Natural killer cell treated with Interleukin-12 subunit alpha and Interleukin-12 subunit beta and Interleukin-15 and Interleukin-18, amount 100 ng/mL, for 72 hours (primary cell): Measurements from ENCODE around the gene GABBR2. TPM values are rescaled to one million over a fixed set of nuclear protein-coding genes. Genes with fewer than 3 reads are reported as not detected.
A peak's percentile ranks its signal among the peaks of the same experiment; 100 is the strongest.

ENCODE experiments used
- ATAC-seq, 2 donors: fragments of 150-1000 bp; cut with Tn5 transposase in 1 of 2; sonication (Bioruptor Pico), chemical (Tn5 transposase) in 1 of 2; 2 replicates each; pipeline ENCODE4 v1.10.0; 2021
- DNase-seq: peaks from one replicate; pipeline ENCODE4 v3.0.0; 2022; ENCODE audit warnings: low spot score
- H3K27ac Mint-ChIP-seq, 2 donors: 1 replicate in 1 of 2; 2 replicates in 1 of 2; pipeline ENCODE4 v1.8.0; 2022; ENCODE audit warnings: mixed read lengths in 2 of 2, mild to moderate bottlenecking in 1 of 2, moderate library complexity in 1 of 2
- H3K27me3 Mint-ChIP-seq, 2 donors: 1 replicate in 1 of 2; 2 replicates in 1 of 2; pipeline ENCODE4 v1.8.0; 2022; ENCODE audit warnings: mixed read lengths in 2 of 2
- H3K36me3 Mint-ChIP-seq: one replicate; pipeline ENCODE4 v1.8.0; 2022; ENCODE audit warnings: mixed read lengths
- H3K4me1 Mint-ChIP-seq, 2 donors: 1 replicate in 1 of 2; 2 replicates in 1 of 2; pipeline ENCODE4 v1.8.0; 2022; ENCODE audit warnings: low read depth in 2 of 2, mixed read lengths in 2 of 2, mild to moderate bottlenecking in 1 of 2
- H3K4me3 Mint-ChIP-seq: one replicate; pipeline ENCODE4 v1.8.0; 2022; ENCODE audit warnings: mixed read lengths
- H3K9me3 Mint-ChIP-seq: 2 replicates; pipeline ENCODE4 v1.8.0; 2022; ENCODE audit warnings: mixed read lengths
- total RNA-seq, 2 donors: library from RNA; stranded (reverse); gene quantifications; one replicate each; pipeline ENCODE4 v1.2.3, GENCODE V29; 2022

Gene GABBR2
- total RNA-seq, 2 donors from 2014 or later: not detected

GRCh38 chr9:98579700-98580099 lies 129.0 kb downstream of the GABBR2 start:
- H3K36me3 Mint-ChIP-seq: peaks cover 6% of the 10 kb centered on the region
- peaks cover 44 to 45% of the 10 kb centered on the region in 2 donors for H3K27me3 Mint-ChIP-seq
- peaks cover 46 to 56% of the 10 kb centered on the region in 2 donors for H3K4me1 Mint-ChIP-seq
- no peak overlapping the region for H3K4me3 Mint-ChIP-seq
- H3K9me3 Mint-ChIP-seq: no peaks in the 10 kb centered on the region
- H3K27ac Mint-ChIP-seq: no peak overlapping the region
- ATAC-seq: no peak
- no peak for DNase-seq

GRCh38 chr9:98577446-98577845 lies 131.3 kb downstream of the GABBR2 start:
- Mint-ChIP-seq H3K27me3 (peaks cover 45 to 46% of the 10 kb centered on the region in 2 donors), H3K27ac (peak overlapping the region in 1 of 2 donors; percentile 62), H3K4me1 (peaks cover 27 to 35% of the 10 kb centered on the region in 2 donors), H3K36me3 (peaks cover 6% of the 10 kb centered on the region), H3K4me3 (no peak overlapping the region), H3K9me3 (no peaks in the 10 kb centered on the region)
- DNase-seq (no peak), ATAC-seq (no peak)

- DNase-seq (no peak), ATAC-seq (no peak)
- peaks cover 6% of the 10 kb centered on the region for H3K36me3 Mint-ChIP-seq
- peak overlapping the region in 1 of 2 donors; percentile 62 for H3K27ac Mint-ChIP-seq
- H3K9me3 Mint-ChIP-seq: no peaks in the 10 kb centered on the region
- peak overlapping the region; percentile 23 for H3K4me3 Mint-ChIP-seq
- peaks cover 44 to 45% of the 10 kb centered on the region in 2 donors for H3K27me3 Mint-ChIP-seq
- H3K4me1 Mint-ChIP-seq: peaks cover 23 to 30% of the 10 kb centered on the region in 2 donors
Measured at GRCh38 chr9:98576859-98577258, 131.9 kb downstream of the GABBR2 start.

- no peak for DNase-seq
- Mint-ChIP-seq H3K9me3 (no peaks in the 10 kb centered on the region), H3K36me3 (peaks cover 6% of the 10 kb centered on the region), H3K4me1 (peaks cover 23 to 30% of the 10 kb centered on the region in 2 donors), H3K27ac (peak overlapping the region in 1 of 2 donors; percentile 62), H3K27me3 (peaks cover 45% of the 10 kb centered on the region in 2 donors), H3K4me3 (peak overlapping the region; percentile 83)
- ATAC-seq: peak in 1 of 2 donors; percentile 46
Measured at GRCh38 chr9:98576354-98576753, 132.4 kb downstream of the GABBR2 start.

GRCh38 chr9:98575379-98576346 lies 133.1 kb downstream of the GABBR2 start:
- Mint-ChIP-seq H3K4me3 (peak overlapping the region; percentile 83), H3K27me3 (peaks cover 39 to 40% of the 10 kb centered on the region in 2 donors), H3K36me3 (peaks cover 6% of the 10 kb centered on the region), H3K27ac (peak overlapping the region; percentile 5 to 62), H3K4me1 (peaks cover 23 to 30% of the 10 kb centered on the region in 2 donors), H3K9me3 (no peaks in the 10 kb centered on the region)
- ATAC-seq (peak; percentile 83 to 90), DNase-seq (no peak)

- ATAC-seq: no peak
- Mint-ChIP-seq H3K4me3 (no peak overlapping the region), H3K4me1 (peaks cover 23 to 30% of the 10 kb centered on the region in 2 donors), H3K27ac (no peak overlapping the region), H3K36me3 (peaks cover 6% of the 10 kb centered on the region), H3K27me3 (peaks cover 23 to 32% of the 10 kb centered on the region in 2 donors), H3K9me3 (no peaks in the 10 kb centered on the region)
- DNase-seq: no peak
Measured at GRCh38 chr9:98573749-98574278, 134.9 kb downstream of the GABBR2 start.

GRCh38 chr9:98572796-98573195 lies 135.9 kb downstream of the GABBR2 start:
- DNase-seq (no peak), ATAC-seq (no peak)
- no peak overlapping the region for H3K4me3 Mint-ChIP-seq
- no peaks in the 10 kb centered on the region for H3K9me3 Mint-ChIP-seq
- peaks cover 23 to 30% of the 10 kb centered on the region in 2 donors for H3K4me1 Mint-ChIP-seq
- H3K27ac Mint-ChIP-seq: no peak overlapping the region
- H3K27me3 Mint-ChIP-seq: peaks cover 13 to 28% of the 10 kb centered on the region in 2 donors
- H3K36me3 Mint-ChIP-seq: no peaks in the 10 kb centered on the region

GRCh38 chr9:98572054-98572627 lies 136.6 kb downstream of the GABBR2 start:
- no peak overlapping the region for H3K27ac Mint-ChIP-seq

GRCh38 chr9:98571643-98572042 lies 137.1 kb downstream of the GABBR2 start:
- Mint-ChIP-seq H3K4me3 (no peak overlapping the region), H3K9me3 (no peaks in the 10 kb centered on the region), H3K4me1 (peaks cover 17 to 20% of the 10 kb centered on the region in 2 donors), H3K36me3 (no peaks in the 10 kb centered on the region), H3K27me3 (peaks cover 4 to 20% of the 10 kb centered on the region in 2 donors), H3K27ac (no peak overlapping the region)
- DNase-seq (no peak), ATAC-seq (no peak)

More at GRCh38 chr9:98572054-98572627, 136.6 kb downstream of the GABBR2 start:
- ATAC-seq: no peak
- Mint-ChIP-seq H3K27me3 (peaks cover 9 to 25% of the 10 kb centered on the region in 2 donors), H3K4me3 (no peak overlapping the region), H3K4me1 (peaks cover 22 to 25% of the 10 kb centered on the region in 2 donors), H3K36me3 (no peaks in the 10 kb centered on the region), H3K9me3 (no peaks in the 10 kb centered on the region)
- DNase-seq: no peak

- no peak overlapping the region for H3K4me3 Mint-ChIP-seq
- H3K4me1 Mint-ChIP-seq: peaks cover 11 to 13% of the 10 kb centered on the region in 2 donors
- no peak overlapping the region for H3K27ac Mint-ChIP-seq
- no peak for DNase-seq
- no peaks in the 10 kb centered on the region for H3K36me3 Mint-ChIP-seq
- no peaks in the 10 kb centered on the region for H3K9me3 Mint-ChIP-seq
- H3K27me3 Mint-ChIP-seq: peaks cover 0 to 15% of the 10 kb centered on the region in 2 donors
- ATAC-seq: no peak
Measured at GRCh38 chr9:98570663-98571440, 137.9 kb downstream of the GABBR2 start.

- Mint-ChIP-seq H3K36me3 (no peaks in the 10 kb centered on the region), H3K4me3 (no peak overlapping the region), H3K4me1 (peaks cover 3 to 5% of the 10 kb centered on the region in 2 donors), H3K27ac (no peak overlapping the region), H3K9me3 (no peaks in the 10 kb centered on the region), H3K27me3 (peaks cover 0 to 10% of the 10 kb centered on the region in 2 donors)
- ATAC-seq (no peak), DNase-seq (no peak)
Measured at GRCh38 chr9:98570055-98570454, 138.7 kb downstream of the GABBR2 start.

- no peaks in the 10 kb centered on the region for H3K36me3 Mint-ChIP-seq
- H3K4me1 Mint-ChIP-seq: no peaks in the 10 kb centered on the region
- H3K27ac Mint-ChIP-seq: no peak overlapping the region
- H3K27me3 Mint-ChIP-seq: peaks cover 0 to 10% of the 10 kb centered on the region in 2 donors
- no peaks in the 10 kb centered on the region for H3K9me3 Mint-ChIP-seq
- ATAC-seq (no peak), DNase-seq (no peak)
- H3K4me3 Mint-ChIP-seq: no peak overlapping the region
Measured at GRCh38 chr9:98569491-98569890, 139.2 kb downstream of the GABBR2 start.

- H3K4me3 Mint-ChIP-seq: no peak overlapping the region
- ATAC-seq (no peak), DNase-seq (no peak)
- no peaks in the 10 kb centered on the region for H3K4me1 Mint-ChIP-seq
- H3K27ac Mint-ChIP-seq: no peak overlapping the region
- H3K36me3 Mint-ChIP-seq: no peaks in the 10 kb centered on the region
- H3K27me3 Mint-ChIP-seq: peaks cover 0 to 10% of the 10 kb centered on the region in 2 donors
- no peaks in the 10 kb centered on the region for H3K9me3 Mint-ChIP-seq
Measured at GRCh38 chr9:98568909-98569469, 139.7 kb downstream of the GABBR2 start.
